Head of caudate nucleus (tissue), 42 donors: Measurements from ENCODE around the gene USP48.

ENCODE experiments used
- DNase-seq, 42 donors: peaks; one replicate each; pipeline versions ENCODE4 v3.0.0 to v3.0.0-alpha.2; 2020 to 2021; ENCODE audit warnings: mixed read lengths in 7 of 42
- intact Hi-C: fragments of 100-400 bp; cut with DNase I; formaldehyde crosslinking; loops from one replicate; pipeline ENCODE4 v1.15.0; 2022

Gene USP48

DNA sequence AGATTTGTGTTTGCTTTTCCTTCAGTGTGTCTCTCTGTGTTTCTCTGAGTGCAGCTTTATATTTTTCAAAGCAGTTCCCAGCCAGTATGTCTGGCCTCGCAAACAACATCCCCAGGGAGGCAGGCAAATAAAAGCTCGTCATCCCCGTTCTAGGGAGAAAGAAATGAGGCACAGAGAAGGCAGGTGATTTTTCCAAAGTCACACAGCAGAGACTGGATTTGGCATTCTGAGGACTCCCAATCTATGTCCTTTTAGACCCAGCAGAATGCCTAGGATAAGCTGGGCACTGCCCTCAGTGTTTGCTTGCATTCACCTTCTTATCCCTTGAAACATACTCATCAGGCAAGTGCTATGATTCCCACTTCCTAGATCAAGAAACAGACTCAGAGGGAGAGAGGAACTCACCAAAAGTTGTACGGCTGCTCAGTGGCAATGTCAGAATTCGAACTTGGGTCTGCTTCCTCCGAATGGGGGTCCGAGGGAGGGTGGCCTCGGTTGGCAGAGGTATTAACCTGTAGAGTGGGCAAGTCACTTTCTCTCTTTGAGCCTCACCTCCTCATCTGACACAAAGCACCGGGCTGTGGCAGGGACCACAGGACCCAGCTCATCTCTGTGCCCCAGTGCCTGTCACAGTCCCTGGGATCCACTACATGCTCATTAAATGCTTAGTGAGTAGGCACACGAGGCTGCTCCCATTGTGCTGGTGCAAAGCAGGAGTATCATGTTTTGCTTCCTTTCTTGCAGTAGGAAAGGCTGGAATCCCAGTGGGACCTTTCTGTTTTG is 118.0 kb downstream of the USP48 start:
- DNase-seq = peak in 8 of 42 donors; percentile 3 to 41 (median 16)
- intact Hi-C loops = no loop called here

DNA sequence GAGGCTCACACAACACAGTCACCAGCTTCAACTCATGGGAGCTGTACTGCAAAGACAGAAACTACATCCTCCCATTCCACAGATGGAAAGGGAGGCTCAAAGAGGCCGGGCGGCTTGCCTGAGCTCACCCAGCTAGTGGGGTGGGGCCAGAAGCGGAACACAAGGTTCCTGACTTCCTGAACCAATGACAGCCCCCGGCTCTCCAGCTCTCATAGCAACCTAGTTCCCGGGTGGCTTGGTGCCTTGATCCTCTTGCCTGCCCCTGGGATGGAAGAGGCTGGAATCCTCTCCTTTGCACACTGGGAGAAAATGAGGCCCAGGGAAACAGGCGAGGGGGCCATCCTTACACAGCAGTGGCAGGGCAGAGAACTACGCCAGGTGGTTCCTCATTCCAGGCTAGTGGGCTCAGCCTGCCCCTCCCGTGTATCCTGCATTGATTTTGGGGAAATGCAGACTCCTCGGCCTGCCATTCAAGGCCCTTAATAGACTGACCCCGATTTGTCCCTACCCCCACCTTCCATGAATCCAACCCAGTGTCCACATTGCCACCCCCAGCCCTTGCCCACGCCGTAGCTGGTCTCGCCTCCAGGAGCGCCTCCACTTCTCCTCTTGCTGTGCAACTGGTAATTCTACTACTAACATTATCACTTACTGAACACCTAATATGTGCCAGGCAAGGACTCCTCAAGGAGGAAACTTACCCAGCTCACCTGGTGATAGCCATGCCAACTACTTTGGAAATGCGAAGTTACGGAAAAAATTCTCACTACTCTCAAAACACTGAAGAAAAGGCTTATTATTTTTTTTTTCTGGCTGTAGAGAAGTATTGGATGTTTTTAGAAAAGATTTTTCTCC is 118.8 kb downstream of the USP48 start:
- intact Hi-C loops = no loop called here
- DNase-seq = peak in 20 of 42 donors; percentile 13 to 83 (median 64)

DNA sequence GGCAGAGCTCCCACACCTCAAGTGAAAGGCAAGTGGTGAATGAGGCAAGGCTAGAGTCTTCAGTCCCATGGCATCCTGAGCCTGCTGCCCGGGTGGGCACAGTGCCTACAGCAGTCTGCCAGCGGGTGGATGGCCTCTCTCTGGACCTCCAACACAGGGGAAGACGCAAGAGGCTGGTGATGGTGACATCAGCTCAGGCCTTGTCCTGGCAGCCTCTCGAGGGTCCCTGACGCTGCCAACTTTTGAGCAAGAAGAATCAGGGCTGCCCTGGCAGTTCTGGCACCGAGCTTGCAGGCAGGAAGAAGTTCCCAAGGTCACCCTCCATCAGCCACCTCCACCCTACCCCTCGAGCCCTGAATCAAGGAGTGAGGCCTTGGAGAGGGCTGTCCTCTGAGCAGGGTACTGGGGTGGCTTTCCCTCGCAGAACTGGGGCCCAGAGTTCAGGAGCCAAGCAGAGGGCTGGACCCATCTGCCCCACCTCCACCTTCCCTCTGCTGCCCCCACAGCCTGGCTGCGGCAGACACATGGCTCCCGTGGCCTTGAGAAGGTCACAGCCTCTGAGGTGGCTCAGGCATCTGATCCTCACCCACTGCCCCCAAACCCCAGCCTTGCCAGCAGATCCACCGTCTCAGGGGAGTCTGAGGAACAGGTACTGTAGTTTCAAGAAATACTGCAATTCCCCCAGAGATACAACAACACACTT is 119.5 kb downstream of the USP48 start:
- intact Hi-C loops = no loop called here
- DNase-seq = peak in 19 of 42 donors; percentile 4 to 80 (median 57)

DNA sequence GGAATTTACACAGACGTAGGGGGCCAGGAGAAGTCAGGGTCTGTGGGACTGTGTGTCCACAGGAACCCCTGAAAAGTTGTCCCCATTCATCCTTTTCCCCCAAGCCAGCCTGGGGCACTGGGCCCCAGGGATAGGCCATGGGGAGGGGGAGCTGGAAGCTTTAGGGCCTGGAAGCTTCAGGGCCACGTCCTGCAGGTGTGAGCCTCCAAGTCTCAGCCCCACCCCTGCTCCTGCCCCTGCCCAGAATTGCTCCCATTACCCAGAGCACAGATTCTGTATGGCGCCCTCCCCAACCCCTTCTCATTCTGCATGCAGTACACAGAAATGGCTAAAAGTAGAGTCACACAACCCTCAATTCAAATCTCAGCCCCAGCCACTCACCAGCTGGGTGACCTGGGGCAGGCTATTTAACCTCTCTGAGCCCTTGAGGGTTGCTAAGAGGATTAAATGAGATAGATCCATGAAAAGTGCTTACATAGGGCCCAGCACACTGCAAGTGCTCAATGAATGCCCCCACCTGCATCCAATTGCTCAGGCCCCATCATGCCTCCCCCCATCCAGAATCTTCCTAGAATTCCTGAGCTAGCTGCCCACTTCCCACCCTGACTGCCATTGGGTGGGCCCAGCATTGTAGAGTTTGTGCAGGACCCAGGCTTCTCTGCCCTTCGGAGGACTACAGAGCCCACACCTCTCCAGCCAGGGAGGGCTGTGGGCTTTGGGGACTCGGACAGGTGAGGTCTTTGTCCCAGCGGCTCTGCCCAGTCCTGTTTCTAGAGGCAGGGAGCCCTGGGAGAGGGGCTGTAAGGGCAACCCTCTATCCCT is 120.3 kb downstream of the USP48 start:
- peak in 5 of 42 donors; percentile 5 to 22 (median 9) for DNase-seq
- intact Hi-C loops = no loop called here

DNA sequence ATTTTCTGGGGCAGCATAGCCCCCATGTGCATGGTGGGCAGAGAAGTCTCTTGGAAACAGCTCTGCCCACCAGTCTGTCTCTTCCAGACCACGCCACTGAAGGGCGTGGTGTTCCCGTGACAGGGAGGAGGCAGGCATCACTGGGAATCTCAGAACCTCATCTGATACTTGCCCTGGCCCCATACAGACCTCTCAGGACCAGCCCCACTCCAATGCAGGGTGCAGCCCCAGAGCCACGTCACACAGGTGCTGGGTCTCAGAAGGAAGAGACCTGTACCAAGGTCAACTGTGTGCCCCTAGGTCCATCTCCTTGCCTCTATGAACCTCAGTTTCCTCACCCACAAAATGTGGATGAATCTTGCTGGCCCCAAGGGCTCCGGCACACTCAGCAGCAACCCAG is 121.1 kb downstream of the USP48 start:
- intact Hi-C loops = no loop called here
- peak in 13 of 42 donors; percentile 8 to 42 (median 22) for DNase-seq

DNA sequence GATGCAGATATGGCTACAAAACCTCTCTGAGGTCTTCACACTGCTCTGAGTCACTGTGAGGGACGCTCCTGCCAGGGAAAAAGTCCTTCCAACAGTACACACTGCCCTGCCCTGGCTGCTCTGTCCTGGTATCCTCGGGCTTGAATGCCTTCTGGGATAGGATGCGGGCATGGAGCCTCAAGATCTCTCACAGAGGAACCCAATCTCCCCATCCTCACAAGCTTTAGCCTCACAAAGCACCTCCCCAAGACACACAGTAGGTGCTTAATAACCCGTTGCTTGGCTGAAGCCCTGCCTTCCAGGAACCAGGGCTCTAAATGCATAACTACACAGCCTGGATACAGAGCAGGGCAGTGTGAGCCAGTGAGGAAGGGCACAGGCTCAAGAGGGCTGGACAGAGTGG is 123.0 kb downstream of the USP48 start:
- intact Hi-C loops = loop anchor here (2.0 to 10.0 kb wide), 4 partner anchors 38 to 405 kb away; no protein-coding TSS in a partner anchor
- peak in 11 of 42 donors; percentile 6 to 37 (median 18) for DNase-seq

DNA sequence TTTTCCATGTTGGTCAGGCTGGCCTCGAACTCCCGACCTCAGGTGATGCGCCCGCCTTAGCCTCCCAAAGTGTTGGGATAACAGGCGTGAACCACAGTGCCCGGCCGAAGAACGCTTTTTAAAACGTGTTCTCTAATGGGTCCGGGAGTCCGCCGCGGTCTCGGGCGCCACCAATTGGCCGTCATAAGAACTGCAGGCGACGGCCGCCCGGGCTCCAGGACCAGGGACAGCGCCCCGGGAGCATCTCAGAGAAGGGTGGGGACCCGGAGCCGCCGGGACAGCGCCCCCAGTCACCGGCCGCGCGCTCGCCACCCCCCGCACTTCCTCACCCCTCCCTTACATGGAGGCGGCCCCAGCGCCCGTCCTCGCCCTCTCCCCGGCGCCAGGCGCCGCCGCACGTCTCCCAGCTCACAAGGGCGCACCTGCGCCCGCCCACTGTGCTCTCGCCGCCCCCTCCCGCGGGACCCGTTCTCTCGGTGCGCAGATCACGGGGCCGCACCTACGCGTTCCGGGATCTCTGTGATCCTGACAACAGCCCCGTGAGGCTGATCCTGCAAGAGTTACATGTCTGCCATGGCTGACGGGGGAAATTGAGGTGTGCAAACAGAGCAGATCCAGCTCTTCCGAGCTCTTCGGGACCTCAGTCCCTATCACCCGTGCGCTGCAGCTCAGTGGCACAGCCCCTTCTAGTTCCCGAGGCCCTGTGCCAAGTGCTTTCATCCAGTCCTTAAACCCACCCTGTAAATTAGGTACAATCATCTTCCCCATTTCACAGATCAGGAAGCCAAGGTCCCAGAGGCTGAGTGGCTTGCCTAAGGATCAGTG is 123.6 kb downstream of the USP48 start:
- peak; percentile 69 to 95 (median 86) for DNase-seq
- intact Hi-C loops = loop anchor here (2.0 to 10.0 kb wide), 4 partner anchors 37 to 405 kb away; no protein-coding TSS in a partner anchor

DNA sequence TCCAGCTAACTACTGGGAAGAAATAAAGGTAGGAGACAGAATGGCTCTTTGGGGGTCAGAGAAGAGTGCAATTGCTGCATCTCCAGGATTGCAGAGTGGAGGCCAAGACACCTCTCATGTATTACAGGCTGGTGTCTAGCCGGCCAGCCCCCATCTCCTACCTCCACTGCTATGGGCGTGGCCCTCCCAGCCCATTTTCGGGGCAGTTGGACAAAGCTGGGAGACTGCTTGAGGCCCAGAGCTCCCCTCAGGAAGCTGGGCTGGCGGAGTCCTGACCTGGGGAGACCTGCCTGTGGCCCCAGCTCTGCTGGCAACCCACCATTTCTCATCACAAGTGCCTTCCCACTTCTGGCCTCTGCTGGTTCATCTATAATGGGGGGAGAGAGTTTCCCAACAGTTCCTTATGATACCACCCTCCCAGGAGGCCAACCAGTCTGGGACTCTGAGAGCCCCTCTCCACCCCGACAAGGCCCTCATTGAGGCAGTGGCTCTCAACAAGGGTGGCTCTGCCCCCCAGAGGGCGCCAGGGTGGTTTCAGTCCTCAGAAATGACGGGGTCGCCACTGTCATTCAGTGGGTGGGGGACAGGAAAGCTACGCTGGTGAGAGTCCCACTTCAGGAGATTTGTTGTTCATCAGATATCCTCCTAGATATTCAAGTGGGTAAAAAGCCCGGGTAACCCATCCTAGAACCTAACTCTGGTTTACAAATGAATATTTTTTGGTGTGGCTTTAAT is 125.3 kb downstream of the USP48 start:
- intact Hi-C loops = loop anchor here (2.0 to 10.0 kb wide), 4 partner anchors 35 to 403 kb away; no protein-coding TSS in a partner anchor
- DNase-seq = peak in 9 of 42 donors; percentile 1 to 33 (median 16)

DNA sequence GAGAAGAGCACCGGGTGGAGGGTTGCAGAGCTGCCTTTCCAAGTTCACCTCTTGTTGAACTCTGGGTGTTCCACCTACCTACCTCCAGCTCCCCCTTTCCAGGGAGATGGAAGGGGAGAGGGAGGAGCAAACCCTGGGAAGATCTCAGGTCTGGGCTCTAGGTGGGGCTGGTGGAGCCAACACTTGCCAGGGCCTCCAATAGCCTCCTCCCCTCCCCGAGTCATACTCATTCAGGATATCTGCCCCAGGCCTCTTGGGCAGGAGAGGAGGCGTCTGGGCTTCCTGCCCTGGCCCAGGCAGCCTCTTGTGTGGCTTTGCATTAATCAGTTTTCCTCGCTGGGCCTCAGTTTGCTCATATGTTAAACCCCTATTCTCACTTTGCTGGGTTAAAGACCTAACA is 127.2 kb downstream of the USP48 start:
- intact Hi-C loops = loop anchor here (5.0 to 10.0 kb wide), 3 partner anchors 33 to 401 kb away; no protein-coding TSS in a partner anchor
- peak in 21 of 42 donors; percentile 31 to 84 (median 58) for DNase-seq

DNA sequence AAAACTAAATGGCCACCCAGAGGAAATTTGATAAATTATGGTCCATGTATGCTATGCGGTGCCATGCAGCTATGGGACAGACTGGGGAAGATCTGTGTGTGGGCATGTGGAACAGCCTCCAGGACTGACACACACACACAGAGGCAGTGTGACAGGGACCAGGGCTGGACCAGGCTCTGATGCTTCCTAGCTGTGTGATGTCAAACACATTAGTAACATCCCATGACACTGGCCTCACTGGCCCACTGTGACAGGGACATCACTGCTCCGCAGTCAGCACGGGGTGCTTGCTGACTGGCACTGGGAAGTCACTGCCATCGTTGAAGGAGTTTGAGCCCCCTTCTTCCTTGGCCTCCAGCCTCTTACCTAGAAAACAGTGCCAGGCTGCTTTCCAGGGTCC is 127.7 kb downstream of the USP48 start:
- intact Hi-C loops = loop anchor here (5.0 to 10.0 kb wide), 3 partner anchors 33 to 400 kb away; no protein-coding TSS in a partner anchor
- peak in 17 of 42 donors; percentile 38 to 81 (median 63) for DNase-seq

DNA sequence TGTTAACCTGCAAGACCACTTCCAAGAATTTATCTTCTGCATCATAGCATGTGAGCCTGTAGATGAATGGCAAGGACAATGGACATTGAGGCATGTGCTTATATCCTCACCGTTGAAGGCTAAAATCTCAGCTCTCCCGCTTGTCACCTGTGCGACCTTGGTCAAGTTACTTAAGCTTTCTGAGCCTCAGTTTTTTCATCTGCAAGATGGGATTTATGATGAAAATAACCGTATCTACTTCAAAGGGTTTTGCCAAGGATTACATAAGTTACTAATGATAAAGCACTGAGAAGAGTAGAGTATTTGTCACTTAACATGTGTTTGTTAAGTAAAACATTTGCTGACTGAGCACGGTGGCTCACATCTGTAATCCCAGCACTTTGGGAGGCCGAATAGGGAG is 128.7 kb downstream of the USP48 start:
- intact Hi-C loops = loop anchor here (10.0 kb wide), 2 partner anchors 309 to 399 kb away; no protein-coding TSS in a partner anchor
- DNase-seq = no peak

DNA sequence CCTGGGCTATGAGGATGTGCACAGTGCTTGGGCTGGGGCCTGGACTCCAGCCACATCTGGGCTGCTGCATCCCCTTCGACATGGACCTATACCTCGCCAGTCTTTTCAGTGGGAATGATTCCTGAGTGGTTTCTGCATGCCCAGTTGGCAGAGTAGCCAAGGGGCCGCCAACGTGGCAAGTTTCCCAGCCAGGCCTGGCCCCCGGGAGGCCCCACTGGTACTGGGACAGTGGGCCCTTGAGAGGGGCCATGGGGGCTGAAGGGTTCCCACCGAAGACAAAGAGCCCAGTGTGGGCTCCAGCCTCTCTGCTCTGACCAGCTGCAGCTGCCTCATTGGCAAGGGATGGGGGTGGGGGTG is 129.2 kb downstream of the USP48 start:
- intact Hi-C loops = loop anchor here (10.0 kb wide), 2 partner anchors 309 to 399 kb away; no protein-coding TSS in a partner anchor
- DNase-seq = peak; percentile 81 to 96 (median 91)

DNA sequence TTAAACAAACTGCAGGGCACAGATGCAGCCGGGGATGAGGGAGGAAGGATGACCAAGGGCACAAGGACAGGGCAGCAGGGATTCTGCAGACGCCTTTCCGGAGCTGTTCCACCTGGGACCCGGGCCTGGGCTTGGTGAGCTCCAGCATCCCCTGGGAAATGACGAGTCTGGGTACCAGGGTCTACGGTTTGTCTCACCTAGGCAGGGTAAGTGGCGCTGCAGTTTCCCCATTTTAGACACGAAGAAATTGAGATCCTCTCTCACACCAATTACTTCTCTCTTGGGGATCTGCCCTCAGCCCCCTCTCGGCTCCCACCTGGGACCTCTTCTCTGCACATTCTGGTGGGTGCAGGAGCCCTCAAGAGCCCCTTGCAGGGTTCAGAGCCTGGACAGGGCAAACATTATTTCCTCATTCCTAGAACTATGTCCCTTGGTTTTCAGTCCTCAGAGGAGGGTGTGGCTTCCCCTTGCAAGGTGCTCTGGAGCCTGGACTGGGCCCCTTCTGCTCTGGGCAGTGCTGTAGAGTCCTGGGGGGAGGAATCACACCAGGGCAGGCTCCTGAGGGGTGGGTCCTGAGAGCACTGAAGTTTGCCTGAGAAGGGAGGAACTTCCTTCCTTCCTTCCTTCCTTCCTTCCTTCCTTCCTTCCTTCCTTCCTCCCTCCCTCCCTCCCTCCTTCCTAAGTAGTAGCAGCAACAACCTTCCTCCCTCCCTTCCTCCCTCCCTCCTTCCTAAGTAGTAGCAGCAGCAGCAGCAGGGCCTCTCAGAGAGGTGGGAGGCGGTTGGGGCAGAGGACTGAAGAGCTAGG is 129.8 kb downstream of the USP48 start:
- DNase-seq = peak in 1 of 42 donors; percentile 22
- intact Hi-C loops = loop anchor here (10.0 kb wide), 2 partner anchors 308 to 398 kb away; no protein-coding TSS in a partner anchor

DNA sequence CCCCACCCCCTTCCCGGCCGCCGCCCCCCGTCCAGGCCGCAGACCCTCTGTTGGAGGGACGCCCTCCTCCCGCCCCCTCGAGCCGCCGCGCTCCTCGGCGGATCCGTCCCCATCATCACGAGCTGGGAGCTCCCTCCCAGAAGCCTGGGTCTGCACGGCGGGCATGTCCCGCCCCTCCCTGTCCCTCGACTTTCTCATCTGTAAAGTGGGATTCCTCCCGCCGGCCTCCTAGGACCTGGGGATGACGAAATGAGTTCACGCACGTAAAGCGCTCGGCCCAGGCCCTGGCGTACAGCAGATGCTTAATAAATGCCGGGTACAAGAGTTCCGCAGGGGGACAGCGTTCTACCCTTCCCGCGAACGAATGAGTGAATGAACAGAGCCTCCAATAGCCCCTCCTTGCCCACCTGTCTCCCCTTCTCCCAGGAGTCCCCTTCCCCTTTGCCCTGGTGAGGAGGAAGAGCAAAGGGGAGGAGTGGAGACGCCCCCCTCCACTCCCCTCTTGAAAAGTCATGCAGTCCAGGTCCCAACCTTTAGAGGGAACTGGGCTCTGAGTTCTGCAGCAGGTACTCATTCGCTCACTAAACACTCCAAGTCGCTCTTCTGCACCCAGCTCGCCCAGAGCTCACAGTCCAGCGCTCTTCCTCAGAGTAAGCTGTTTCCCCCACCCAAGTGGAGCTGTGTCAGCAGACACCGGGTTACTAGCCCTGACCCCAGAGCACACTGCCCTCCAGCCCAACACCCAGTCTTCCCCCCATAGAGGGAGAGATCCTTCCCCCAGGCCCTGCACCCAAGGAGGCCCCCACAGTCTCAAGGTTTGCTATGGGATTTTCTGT is 130.6 kb downstream of the USP48 start:
- intact Hi-C loops = loop anchor here (10.0 kb wide), 2 partner anchors 308 to 398 kb away; no protein-coding TSS in a partner anchor
- DNase-seq = no peak
